Activated effector memory CD4-positive, alpha-beta T cell treated with Interleukin-2 at 50 U/mL for 16 hours (primary cell): Measurements from ENCODE around the gene GRIP2.
"Not testable (repeated sequence)": the region's sequence is repeated elsewhere in the genome, so short reads cannot be mapped to it uniquely, and the experiment has no call there.

Experiments used
- DNase-seq: peaks from one replicate; pipeline ENCODE4 v3.0.0-alpha.2; 2020

GRIP2 gene

DNA sequence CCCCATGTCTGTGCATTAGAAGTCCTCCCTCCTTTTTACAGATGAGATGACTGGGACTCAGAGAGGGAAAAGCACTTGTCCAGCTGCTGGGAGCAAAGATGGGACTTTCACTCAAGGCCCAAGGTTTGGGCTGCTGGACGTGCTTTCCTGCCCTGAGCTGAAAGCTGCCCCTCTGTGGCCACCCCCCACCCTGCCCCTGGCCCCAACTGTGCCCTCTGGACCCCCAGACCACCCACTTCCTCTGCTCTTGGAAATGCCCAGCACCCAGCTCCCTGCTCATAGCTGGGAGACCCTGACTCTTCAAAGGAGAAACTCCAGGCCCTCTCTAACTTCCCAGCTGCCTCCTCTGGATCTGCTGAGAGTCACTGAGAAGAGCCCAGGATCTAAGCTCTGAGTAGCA lies 20.7 kb downstream of the GRIP2 start:
- no peak for DNase-seq

DNA sequence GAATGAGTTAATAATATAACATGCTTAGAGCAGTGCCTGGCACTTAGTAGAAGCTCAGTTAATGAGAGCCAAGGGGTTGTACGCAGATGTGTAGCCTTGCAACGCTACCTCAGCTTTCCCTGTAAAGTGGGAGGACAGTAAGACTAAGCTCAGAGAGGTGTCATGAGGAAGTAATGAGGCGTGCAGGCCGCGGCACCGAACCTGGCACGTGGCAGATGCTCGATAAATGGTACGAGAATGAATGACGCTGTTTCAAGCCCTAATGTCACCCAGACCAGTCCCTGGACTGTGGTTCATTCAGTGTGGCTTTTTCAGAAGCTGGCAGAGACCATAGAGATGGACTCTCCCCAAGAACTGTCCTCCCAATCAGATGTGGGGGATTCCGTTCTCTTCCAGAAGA lies 21.2 kb downstream of the GRIP2 start:
- DNase-seq = no peak

DNA sequence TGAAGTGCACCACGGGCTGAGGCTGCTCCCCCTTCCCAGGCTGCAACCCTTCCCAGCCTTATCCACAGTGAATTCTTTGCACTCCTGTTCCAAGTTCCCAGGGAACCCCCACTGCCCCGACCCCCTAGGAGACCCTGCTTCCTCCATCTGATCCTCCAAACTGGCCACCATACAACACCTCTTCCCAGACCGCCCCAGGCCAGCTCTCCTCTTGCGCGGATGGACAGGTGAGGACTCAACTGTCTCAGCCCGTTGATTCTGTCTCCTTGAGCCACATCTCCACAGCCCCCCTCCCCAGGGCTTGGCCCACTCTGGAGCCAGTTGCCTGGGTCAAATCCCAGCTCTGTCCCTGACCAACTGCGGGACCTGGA lies 21.7 kb downstream of the GRIP2 start:
- no peak for DNase-seq

DNA sequence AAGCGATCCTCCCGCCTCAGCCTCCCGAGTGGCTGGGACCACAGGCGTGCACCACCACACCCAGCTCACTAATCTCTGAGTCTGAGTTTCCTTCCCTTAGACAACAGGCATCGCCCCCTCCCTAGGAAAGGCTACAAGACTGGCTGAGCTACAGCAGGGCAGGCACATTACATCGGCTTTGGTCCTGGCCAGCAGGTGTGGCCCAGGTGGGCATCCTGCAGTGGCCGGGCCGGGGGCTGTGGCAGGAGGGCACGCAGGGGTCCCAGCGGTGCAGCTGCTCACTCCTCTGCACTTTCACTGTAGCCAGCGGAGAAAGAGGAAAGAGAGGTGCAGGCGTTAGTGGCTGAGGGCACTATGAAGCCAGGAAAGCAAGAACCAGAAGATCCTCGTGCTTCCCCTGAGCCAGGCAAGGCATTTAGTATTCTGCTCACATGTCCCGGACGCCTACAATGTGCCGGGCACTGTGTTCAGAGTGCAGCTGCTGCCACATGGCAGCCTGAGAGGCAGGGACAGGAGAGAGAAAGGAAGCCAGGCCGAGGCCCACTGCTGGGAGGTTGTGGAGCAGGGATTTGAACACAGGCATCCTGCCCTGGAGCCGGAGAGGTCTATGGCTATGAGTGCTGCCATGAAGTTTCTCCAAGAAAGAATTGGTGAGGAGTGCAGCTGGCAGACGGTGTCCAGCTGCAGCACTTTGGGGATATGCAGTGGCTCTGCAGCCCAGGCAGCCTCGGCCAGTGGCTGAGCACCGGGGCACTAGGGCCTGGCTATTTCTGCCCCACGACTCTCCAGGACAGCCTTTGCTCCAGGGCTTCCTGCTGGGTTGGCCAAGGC lies 22.3 kb downstream of the GRIP2 start:
- no peak for DNase-seq

DNA sequence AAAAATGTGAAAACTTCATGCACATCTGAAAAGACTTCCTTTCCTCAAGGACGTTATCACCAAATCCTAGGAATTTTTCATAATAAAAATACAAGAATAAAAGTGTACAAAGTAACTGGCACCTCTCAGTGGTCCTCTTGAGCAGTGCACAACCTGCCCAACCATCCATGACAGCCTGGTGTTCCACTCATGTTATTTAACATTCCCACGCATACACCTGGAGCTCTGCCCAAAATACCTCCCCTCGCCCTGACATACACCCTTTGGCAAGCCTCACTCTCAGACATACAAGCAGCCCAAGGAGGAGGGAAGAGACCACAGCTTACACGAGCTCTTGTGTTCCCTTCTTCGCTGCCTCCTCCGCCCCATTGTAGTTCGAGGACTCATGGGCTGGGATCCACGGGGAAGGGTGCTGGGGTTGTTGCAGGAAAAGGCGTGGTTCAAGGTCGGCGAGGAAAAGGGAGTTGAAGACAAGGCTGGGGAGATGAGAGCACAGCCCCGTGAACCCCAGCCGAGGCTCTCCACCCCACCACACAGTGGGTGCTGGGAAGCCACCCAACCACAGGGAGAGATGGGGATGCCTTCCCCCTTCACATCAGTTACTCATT lies 23.3 kb downstream of the GRIP2 start:
- no peak for DNase-seq

- not testable (repeated sequence) for DNase-seq
Measured at GRCh38 chr3:14515526-14515925, 24.6 kb downstream of the GRIP2 start.

DNA sequence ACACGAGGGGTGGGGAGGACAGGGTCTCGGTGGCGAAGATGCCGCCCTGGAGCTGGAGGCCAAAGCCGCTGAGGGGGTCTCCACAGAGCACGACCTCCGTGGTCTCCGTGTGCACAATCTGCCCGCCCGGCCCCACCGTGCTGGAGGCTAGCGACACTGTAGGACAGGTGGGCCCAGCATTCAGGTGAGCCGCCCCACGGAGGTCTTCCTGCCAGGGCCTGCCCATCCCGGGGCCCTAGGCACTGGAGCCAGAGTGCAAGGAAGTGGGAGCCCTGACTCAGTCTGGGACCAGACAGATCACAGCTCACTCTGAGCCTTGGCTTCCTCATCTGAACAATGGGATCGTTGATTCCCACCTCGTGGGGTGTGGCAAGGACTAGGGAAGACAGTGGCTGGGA lies 25.8 kb downstream of the GRIP2 start:
- no peak for DNase-seq

DNA sequence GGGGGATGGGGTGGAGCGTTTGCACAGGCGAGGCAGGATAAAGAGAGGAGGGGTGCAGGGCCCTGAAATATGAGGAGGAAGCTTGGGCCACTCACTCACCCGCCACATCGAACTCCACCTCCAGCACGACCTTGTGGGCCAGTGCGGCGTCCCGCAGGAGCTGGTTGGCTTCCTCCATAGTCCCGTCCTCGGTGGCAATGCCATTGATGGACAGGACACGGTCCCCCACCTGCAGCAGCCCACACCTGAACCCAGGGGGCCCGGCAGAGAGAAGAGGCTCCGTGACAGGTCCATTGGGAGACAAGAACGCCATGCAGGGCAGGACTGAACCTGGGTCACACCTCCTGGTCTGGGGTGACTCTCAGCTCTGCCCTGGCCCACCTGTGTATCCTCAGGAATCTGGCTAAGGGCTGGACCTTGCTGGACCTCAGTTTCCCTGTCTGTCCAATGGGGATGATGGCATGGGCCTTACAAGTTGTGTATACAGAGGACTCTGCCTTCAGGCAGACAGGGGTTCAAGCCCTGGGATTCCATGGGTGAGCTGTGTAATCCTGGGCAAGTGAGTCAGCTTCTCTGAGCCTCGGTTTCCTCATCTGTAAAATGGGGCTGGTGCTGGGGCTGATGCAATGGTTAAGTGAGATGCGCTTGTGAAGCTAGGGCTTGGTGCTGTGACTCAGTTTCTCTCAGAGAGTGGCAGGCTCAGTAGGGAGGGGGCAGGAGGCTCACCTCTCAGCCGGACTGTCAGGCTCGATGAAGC lies 26.4 kb downstream of the GRIP2 start:
- no peak for DNase-seq

GRCh38 chr3:14512942-14513327 lies 27.2 kb downstream of the GRIP2 start:
- no peak for DNase-seq

DNA sequence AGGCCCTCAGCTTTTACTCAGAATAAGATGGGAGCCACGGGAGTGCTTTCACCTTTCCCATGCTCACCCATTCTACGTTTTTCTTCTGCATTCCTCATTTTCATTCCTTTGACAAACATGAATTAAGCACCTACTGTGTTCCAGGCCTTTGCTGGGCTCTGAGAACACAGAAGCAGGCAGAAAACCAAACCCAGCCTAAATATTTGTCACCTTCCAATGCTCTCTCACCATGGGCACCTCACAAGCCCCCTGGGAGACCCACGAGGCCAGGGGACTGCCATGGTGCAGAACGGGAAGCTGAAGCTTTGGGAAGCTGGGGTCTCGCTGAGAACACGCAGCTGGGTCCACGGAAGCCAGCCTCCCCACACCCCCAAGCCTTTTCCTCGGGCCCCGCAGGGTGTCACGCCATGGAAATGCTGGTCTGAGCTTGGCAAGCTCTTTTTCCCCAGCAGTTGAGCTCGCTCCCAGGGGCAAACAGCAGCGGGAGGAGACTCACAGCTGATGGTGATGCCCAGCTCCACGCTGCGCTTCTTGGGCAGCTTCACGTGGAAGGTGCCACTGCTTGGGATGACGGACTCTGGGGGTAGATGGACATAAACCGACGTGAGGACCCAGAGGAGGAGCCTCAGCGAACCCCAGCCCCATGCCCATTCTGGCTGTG lies 27.7 kb downstream of the GRIP2 start:
- DNase-seq = no peak

DNA sequence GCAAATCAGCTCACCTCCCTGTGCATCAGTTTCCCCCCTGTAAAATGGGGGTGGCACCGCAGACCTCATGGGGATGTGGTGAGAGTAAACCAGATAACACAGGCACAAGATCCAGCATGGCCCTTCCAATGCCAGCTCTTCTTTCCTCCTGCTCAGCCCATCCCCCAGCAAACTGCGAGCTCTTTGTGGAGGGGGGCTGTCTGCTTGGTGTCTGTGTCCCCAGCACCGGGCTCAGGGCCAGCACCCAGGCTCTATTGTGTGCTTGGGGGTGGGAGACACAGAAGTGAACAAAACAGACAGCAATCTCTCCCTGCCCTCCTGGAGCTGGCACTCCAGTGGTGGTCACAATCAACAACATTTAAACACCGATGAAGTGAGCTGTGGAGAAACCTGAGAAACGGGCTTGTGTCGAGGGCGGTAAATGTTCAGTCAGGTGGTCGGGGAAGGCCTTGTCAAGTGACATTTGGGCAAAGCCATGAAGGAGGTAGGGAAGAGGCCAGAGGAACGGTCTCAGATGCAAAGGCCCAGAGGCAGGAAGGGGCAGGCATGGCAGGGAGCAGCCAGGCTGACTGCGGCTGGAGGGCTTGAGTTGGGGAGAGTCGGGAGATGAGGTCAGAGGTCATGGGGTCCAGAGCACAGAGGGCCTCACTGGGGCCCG lies 28.4 kb downstream of the GRIP2 start:
- no peak for DNase-seq

- no peak for DNase-seq
Measured at GRCh38 chr3:14510838-14511622, 29.1 kb downstream of the GRIP2 start.

- no peak for DNase-seq
Measured at GRCh38 chr3:14509796-14510100, 30.4 kb downstream of the GRIP2 start.

GRCh38 chr3:14508966-14509795 lies 31.0 kb downstream of the GRIP2 start:
- DNase-seq = peak; percentile 43

DNA sequence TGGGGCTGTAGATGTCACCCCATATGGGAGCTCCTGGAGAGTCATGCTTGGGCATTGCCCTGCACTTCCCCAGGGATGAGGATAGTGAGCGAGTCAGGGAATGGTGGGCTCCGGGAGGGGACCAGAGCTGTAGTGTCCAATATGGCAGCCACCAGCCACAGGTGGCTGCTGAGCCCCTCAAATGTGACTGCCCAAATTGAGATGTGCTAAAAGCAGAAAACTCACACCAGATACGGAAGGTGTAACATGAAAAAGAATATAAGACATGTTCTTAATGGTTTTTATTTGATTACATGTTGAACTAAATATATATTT lies 31.7 kb downstream of the GRIP2 start:
- no peak for DNase-seq

GRCh38 chr3:14507757-14508504 lies 32.2 kb downstream of the GRIP2 start:
- DNase-seq = no peak

GRCh38 chr3:14507305-14507741 lies 32.8 kb downstream of the GRIP2 start:
- DNase-seq = no peak

DNA sequence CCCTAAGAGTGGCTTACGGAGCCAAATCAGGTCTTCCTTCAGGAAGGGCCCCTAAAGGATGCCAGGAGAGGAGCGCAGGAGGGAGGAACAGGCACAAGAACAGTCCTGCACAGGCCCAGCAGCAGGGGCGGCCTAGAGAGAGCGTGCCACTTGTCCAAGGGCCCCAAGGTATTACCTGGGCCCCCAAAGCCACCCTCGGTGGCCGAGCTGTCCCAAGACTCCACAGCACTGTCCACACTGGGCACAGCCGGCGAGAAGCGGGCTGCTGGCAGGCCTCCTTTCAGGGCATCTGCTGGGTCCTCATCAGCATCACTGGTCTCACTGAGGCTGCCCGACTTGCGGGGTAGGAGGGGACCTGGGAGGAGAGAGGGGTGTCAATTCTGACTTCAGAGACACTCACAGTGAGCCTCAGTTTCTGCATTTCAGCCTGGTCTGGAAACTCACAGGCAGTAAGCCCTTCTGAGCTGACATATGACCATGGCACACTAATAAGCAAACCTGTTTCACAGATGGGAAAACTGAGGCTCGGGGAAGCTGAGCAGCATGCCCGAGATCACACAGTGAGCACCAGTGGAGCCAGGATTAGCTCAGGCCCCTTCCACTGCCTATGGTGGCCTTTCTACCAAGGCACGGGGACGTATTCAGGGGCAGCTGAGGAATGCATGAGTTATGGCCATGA lies 33.4 kb downstream of the GRIP2 start:
- DNase-seq = no peak

- DNase-seq = no peak
Measured at GRCh38 chr3:14505803-14506500, 34.2 kb downstream of the GRIP2 start.
